GM12801 (cell line): ENCODE data around the gene FAM229A.

Experiments
- TF ChIP-seq, protein P1 (sequence below): IDR thresholded peaks from one replicate; pipeline ENCODE4 v1.5.1; 2011; ENCODE audit warnings: control low read depth; ENCODE audit not compliant: insufficient read length; ENCODE audit errors: extremely low read depth

Gene FAM229A

DNA sequence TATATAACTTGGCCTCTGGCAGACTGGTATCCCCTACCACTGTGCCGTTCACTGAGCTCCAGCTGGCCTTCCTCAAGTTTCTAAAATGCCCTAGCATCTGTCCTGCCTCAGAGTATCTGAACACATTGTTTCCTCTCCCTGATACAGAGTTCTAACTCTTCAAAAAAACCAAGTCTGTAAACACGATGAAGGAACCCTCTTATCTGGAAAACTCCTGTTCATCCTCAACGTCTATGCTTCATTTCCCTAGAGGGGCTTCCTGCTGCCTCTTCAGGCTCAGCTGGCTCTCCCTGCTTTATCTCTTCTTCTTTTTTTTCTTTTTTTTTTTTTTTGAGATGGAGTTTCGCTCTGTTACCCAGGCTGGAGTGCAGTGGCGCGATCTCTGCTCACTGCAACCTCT is 26.4 kb upstream of the FAM229A start:
- TF ChIP-seq, protein P1, sequence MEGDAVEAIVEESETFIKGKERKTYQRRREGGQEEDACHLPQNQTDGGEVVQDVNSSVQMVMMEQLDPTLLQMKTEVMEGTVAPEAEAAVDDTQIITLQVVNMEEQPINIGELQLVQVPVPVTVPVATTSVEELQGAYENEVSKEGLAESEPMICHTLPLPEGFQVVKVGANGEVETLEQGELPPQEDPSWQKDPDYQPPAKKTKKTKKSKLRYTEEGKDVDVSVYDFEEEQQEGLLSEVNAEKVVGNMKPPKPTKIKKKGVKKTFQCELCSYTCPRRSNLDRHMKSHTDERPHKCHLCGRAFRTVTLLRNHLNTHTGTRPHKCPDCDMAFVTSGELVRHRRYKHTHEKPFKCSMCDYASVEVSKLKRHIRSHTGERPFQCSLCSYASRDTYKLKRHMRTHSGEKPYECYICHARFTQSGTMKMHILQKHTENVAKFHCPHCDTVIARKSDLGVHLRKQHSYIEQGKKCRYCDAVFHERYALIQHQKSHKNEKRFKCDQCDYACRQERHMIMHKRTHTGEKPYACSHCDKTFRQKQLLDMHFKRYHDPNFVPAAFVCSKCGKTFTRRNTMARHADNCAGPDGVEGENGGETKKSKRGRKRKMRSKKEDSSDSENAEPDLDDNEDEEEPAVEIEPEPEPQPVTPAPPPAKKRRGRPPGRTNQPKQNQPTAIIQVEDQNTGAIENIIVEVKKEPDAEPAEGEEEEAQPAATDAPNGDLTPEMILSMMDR: no peak

DNA sequence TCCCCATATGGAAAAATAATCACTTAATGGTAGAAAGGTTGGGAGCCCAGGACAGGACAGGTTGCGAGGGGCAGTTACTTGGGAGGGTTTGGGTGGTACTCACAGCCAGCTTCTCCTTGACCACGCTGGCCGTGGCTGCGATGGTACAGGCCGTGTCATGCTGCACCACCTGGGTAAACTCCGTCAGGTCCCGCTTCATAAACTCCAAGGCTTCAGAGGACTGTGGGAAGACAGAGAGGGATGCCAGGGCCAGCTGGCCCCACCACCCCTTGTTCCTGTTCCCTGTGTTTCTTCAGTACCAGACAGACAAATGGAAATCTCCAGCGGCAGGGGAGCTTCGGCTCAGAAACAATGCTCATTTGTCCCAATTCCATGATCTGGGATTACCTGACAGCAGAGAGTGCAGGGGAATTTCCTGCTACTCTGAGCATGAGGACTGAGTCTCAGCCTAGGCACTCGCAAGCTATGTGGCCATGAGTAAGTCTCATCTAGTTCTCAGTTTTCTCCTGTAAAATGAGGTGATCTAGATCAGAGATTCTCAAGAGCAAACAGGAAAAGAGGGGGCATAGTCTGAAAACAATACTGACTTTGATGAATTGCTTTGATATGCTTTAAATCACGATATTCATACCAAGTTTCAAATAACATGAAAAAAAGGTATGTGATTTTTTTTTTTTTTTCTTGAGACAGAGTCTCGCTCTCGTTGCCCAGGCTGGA is 24.5 kb upstream of the FAM229A start:
- TF ChIP-seq, protein P1: no peak

DNA sequence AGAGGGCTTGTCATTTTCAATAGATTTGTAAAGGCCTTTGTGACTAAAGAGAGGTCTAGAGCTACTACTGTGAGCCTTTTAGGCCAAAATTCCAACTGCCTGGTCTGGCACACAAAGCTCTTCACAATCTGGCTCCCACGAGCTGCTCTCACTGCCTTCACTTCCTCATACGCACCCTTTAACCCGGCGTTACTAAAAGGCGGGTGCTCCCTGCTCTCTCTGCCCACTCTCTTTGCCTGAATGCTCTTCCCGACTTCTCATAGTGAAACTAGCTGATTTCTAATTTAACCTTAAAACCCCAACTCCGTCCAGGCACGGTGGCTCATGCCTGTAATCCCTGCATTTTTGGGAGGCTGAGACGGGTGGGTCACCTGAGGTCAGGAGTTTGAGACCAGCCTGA is 17.8 kb upstream of the FAM229A start:
- TF ChIP-seq, protein P1: no peak

- TF ChIP-seq, protein P1: no peak
Observed at GRCh38 chr1:32377541-32378220, 15.4 kb upstream of the FAM229A start.

DNA sequence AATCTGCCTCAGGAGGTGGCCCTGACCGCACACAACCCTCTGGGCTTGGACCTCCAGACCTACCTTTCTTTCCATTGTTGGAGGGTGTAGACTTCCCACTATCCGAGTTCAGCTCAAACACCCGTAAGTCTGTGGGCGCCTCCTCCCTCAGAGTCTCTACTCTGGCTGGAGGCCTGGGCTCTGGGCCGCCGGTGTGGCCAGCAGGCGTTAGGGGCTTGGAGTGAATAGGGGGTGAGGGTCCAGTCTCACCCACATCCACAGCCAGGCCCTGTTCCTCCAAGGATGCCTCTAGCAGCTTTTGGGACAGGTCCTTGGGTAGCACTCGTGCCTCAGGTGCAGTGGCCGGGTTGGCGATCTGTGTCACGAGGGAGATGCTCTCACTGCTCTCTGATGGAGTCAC is 13.9 kb upstream of the FAM229A start:
- TF ChIP-seq, protein P1: no peak

GRCh38 chr1:32373996-32374592 is 11.8 kb upstream of the FAM229A start:
- TF ChIP-seq, protein P1: no peak

GRCh38 chr1:32372149-32372756 is 10.0 kb upstream of the FAM229A start:
- TF ChIP-seq, protein P1: no peak
